Measurements from ENCODE around the gene LSMEM2.
A peak's percentile ranks its signal among the peaks of the same experiment; 100 is the strongest.
"Not testable (repeated sequence)": the region's sequence is repeated elsewhere in the genome, so short reads cannot be mapped to it uniquely, and the experiment has no call there.

LSMEM2 gene

DNA sequence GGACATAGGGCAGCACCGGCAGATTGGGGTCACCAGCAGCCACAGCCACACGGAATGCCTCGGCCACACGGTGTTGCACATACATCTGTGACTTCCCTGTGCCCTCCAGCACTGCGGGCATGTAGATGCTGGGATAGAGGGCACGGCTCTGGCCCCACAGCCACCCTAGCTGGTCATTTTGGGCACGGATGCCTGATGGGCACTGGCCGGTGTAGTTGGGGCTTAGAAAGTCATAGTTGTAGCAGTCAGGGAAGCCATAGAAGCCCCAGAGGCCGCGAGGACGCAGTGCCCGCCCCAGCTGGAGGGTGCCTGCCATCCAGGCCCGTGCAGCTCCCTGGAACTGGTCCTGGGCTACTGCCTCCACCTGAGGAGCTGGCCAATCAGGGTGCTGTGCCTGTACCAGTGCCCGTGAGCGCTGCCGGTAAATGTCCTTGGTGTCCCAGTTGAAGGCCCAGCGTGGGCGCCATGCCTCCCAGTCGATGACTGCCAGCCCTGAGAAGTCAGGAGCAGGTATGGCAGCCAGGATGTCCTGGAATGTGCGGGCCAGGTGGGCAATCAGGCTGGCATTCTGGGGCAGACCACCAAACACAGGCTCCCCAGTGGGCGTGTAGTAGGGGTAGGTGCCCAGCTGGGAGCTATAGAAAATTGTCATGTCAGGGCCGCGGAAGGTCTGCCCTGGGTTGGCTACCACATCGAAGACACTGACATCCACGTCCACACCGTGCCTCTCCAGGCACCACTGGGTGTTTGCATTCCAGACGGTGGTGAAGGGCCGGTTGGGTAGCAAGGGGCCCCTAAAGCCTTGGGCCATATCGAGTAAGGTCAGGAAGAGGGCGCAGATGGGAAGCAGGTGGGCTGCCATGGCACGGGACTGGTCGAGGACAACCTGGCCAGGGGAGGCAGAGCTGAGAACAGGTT is 23.5 kb downstream of the LSMEM2 start:
- no peak for DNase-seq

DNA sequence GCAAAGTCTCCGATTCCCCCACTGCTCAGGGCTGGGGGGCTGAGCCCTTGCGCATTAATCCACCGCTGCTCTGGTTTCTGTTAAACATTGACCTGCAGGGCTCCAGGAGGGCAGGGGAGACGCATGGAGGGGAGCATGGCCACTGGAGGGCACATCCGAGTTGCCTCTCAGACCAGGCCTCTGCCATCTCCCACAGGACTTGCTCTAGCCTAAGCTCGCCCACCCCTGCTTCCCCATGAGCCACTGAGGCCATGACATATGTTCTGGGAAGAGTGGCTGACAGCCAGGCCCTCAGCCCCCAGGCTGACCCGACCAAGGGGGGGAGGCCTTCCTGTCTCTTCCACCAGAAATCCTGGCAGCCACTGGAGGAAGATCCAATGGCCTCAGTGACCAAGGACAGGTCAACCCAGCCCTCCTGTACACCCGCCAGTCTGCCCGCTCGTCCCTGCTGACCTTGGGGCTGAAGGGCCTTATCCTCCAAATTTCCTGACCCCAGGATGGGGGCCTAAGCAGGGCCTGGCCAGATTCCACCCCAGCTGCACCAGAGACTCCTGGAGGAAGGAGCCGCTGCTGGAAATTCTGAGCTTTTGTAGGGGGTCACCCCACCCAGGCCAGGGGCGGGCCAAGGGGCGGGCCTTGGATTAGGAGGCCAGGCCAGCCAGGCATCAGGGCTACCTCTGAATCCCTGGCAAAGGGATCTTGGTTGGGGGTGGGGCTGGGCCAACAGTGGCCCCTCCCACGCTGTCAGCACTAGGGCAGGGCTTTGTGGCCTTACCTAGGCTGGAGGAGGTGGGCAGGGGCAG is 24.3 kb downstream of the LSMEM2 start, which contains the start of gene HYAL1:
TSS of gene HYAL1 (minus strand) at position 562 of the 803 bp plus-strand sequence. CDS start 618 bp downstream, outside the sequence.
- DNase-seq, result no peak

DNA sequence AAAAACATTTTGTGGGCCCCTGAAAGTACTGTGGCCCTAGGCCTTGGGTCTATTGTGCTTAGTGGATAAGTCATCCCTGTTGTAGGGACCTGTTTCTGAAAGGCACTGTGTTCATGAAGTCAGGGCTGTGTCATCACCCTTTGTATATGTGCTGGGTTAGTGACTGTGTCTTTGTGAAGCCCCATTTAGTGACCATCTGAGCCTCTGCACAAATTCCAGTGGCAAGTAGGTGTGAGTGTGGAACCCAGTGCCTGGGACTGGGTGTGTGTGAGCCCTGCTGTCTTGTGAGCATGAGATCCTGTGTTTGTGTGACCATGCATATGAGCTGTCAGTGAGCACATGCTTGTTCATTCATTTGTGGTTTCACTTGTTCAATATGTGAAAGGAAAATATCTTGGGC is 25.7 kb downstream of the LSMEM2 start:
- DNase-seq, result no peak

DNA sequence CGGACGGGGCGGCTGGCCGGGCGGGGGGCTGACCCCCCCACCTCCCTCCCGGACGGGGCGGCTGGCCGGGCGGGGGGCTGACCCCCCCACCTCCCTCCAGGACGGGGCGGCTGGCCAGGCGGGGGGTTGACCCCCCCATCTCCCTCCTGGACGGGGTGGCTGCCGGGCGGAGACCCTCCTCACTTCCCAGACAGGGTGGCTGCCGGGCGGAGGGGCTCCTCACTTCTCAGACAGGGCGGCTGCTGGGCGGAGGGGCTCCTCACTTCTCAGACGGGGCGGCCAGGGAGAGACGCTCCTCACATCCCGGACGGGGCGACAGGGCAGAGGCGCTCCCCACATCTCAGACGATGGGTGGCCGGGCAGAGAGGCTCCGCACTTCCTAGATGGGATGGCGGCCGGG is 33.2 kb downstream of the LSMEM2 start:
- not testable (repeated sequence) for DNase-seq

DNA sequence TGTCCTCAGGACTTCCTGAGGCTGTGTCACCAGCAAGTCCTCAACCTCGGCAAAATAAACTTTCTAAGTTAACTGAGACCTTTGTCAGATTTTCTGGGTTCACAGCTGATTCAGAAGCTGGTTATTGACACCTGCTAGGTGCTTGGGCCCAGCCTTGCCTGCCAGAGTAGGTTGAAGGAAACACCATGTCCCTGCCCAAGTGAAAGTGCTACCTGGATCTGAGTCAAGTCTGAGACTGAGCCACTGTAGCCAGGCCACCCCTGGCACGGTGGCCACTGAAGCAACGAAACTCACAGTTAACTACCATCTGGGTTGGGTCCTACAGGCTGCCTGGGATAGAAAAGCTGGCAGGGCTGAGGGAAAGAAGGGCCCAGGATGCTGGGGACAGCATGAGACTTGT is 35.5 kb downstream of the LSMEM2 start:
- no peak for DNase-seq

DNA sequence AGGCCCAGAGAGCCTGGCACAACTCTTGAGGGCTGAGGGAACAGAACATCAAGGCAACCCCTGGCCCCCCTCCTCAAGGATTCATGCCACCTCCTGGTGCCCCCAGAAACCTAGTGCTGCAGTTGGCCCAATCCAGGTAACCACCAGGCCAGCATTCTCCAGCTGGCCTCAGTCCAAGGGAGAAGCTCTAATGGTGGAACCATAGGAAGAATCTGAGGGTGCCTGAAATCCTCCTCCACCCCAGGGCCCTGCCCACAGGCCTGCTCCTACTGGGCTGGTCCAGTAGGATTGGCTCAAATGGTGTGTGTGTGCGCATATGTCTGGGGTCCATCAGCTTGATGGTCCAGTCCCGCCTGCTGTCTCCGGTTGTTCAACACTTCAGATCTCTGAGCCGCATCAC is 35.9 kb downstream of the LSMEM2 start:
- DNase-seq, result no peak

DNA sequence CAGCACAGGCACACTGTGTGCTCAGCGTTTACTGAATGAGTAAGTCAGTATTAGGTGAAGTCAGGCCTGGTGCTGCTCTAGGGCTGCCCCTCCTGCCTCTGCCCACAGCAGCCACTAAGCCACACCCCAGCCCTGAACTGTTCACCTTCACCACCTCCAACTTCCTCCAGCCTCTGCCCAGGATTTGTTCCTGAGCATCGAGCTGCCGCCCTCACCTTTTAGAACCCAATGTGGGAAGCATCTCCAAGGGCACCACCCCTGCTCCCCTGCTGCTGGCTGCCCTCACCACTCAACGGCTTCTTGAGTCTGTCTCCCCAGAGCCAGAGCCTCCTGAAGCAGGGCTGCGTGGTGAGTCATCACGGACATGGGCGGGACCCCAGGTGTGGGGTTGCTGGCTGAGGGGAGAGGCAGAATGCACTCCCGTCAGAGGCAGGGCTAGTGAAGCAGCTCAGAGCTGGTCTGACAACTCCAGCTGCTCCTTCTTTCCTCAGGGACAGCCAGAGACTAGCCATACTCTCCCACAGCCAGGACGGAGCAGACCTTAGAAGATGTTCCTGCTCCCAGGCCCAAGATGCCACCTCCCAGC is 37.9 kb downstream of the LSMEM2 start:
- peak; percentile 59 for DNase-seq

DNA sequence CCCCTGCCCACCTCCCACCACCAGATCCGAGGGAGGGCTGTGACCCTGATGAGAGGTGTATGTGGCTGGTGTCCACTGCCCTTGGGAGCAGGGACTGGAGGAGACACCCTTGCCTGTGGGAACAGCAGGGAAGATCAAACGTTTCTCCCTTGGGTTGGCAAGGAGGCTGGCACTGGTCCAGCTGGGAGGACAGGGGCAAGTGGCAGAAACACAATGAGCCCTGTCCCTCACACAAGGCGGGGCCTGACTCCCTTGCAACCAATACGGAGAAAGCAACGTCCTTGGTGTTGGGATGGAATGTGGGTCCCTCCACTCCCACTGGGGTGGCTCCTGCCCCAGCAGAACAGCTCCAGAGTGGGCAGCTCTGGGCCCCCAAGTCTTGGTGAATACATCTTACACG is 38.4 kb downstream of the LSMEM2 start:
- no peak for DNase-seq

DNA sequence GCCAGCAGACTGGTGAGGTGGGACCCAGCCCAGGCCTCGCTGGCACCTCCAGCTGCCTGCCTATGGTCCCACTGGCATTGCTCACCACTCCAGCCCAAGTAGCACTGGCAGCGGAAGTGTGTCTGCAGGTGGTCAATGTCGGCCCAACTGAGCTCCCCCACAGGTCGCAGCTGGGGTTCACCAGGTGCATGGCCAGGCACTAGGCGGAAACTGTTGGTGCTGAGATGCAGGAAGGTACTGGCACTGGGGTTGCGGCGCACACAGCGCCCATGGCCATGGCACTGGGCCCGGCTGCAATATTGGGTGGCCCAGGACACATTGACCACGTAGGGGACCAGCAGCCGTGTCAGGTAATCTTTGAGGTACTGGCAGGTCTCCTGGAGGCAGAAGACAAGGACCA is 39.3 kb downstream of the LSMEM2 start:
- no peak for DNase-seq

DNA sequence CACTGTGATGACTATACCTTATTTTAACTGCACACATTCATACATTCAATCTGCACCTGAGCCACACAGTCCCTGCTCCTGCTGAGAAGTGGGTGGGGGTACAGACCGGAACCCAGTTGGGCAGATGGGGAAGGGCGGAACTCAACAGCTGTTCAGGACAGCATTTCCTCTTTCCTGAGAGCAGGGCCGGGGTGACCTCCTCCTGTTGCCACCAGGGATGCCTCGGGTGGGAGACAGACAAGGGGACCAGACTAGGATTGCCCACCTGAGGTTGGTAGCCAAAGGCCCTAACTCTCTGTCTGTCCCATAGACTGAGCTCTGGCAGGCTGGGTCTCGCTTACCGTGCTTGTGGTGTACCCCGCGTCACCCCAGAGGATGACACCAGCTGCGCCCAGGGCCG is 39.7 kb downstream of the LSMEM2 start:
- DNase-seq, result peak; percentile 24

DNA sequence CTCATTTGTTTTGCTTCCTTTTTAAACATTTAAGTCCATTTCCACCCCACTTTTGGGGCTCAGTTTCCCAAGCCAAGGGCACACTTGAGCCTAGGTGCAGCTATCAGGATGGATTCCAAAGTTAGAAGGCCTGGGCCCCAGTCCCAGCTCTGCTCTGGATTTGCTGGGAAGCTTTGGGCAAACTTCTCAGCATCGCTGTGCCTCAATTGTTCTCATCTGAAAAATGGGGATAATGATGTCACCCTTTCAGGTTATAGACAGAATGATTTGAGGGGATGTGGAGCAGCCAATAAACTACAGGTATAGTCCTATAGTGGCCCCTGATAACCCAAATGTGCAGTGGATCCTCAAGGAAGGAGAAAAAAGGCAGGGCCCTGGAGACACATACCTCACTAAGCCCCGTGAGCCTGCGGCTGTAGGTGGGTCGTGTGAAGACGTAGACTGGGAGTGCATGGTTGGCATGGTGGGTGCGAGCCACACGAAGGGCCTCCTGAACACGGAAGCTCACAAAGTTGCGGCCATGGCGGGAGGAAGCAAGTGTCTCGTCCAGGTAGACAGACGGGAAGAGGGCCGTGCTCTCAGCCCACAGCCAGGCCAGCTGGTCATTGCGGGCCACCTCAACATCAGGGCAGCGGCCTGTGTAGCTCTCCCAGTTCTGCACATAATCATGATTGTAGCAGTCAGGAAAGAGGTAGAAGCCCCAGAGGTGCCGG is 40.5 kb downstream of the LSMEM2 start:
- no peak for DNase-seq

DNA sequence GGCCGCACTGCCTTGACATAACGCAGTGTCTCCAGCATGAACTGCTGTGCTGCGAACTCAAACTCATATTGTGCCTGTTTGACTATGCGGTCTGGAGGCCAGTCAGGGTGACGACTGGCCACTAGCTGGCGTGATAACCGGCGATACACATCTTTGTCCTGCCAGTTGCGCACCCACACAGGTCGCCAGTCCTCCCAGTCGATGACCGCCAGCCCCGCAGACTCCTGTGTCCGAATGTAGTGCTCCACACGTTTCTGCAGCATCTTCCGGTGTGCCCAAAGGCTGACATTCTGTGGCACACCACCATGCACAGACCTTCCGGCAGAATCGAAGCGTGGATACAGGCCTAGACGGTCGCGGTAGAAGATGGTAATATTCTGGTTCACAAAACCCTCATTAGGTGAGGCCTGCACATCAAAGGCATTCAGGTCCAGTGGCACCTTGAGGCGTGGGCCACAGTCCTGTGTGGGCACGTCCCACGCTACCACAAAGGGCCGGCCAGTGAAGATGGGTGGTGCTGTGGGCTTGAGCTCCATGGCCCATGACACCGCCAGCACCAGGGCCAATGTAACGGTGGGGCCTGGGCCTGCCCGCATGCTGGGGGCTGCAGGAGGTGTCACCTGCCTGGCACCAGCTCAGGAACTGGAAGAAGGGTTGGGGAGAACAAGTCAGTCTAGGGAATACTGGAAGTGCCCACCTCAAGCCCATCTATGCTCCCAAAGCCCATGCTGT is 41.2 kb downstream of the LSMEM2 start:
- DNase-seq, result no peak

DNA sequence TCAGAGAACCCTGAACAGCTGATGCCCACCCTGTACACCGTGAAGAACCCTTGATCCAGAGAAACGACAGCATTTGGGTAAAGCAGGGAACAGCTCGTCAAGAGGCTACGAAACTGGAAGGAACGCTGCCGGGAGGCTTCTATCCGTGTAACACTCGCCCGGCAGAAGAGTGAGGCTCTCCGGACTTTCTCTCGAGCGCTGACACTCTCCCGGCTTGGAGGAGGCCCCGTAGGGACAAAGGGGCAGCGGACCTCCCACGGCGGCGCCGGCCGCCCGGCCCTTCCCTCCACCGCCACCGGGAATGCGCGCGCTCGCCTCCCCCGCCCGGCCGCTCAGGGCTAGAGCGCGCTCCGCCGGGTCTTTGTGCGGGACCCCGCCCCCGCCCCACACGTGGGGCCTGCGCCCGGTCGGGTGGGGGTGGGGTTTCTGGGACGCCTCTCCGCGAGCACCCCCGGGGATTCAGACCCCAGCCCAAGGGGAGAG is 42.0 kb downstream of the LSMEM2 start:
- DNase-seq, result no peak

DNA sequence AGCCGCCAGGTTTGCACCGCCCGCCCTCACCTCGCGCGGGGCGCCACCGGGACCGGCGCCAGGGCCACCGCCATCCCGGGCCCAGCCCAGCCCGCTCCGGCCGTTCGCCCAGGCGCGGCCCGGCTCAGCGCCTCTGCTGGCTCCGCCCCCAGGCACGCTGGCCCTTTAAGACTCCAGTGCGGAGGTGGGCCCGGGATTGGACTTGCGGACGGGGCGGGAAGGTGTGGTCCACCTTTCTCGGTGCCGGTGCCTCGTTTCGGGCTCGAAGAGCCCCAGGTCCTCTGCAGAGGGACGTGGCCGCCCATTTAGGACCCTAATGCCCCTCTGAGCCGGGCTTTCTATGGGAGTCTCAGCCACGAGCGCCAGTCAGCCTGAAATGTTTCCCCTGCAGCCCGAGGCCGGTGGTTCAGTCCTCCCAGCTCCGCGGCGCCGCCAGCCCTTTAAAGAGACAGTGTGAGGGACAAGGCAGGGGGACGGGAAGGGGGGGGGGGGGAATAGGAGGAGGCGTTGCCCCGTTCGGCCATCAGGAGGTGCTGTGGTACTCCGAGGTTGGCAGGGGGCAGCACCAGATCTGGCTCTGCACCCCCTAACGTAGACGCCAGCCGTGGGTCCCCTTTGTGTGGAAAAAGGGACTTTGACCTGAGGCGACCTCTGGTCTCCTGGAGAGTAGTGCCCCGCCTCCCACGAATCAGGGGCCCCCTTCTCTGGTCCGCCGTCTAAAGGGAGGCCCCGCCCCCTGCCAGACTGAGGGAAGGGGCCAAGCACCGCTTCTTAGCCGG is 42.6 kb downstream of the LSMEM2 start:
- peak; percentile 81 for DNase-seq

DNA sequence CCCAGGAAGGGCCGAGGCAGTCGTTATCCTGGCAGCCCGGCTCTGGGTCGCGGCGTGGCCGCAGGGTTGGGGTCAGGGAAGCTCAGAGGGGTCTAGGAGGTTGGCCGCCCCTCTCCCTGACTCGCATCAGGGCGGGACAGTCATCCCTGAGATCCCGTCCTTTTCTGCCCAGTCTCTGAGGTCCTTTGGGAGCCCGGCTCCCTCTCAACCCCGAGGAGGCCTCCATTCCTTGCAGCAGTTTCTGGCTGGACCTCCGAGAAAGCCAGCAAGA is 43.2 kb downstream of the LSMEM2 start:
- no peak for DNase-seq

DNA sequence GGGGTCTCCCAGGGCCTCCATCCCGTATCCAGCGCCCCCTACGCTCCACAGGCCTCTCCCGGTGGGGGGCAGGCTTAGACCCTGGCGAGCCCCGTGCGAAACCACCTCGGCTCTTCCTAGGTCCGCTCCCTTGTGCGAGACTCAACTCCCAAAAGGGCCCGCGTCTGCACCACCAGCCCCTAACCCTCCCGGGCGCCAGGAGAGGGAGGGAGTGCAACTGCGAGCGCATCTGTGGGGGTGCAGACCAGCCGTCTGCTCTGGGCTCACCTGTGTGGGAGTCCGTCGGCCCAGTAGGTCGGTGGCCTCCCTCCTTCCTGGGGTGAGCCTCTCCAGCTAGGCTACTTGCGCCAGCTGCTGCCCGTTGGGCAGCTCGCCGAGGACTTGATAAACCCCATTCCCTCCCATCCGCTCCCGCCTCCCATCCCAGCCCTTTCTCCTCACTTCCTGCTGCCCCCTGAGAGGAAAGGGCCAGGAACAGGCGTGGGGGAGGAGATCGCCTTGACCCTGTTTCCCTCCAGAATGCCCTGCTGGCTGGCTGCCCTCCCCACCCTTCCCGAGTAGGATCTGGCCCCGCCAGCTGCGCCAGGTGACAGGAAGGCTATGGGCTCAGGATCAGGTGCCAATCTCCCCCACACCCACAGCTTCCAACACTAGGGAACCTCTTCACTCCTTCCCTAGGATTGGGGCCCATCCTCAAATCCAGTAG is 43.7 kb downstream of the LSMEM2 start, which contains the start of gene HYAL2:
TSS of gene HYAL2 (minus strand) at position 360 of the 706 bp plus-strand sequence. CDS start 2,256 bp downstream, outside the sequence.
- no peak for DNase-seq

DNA sequence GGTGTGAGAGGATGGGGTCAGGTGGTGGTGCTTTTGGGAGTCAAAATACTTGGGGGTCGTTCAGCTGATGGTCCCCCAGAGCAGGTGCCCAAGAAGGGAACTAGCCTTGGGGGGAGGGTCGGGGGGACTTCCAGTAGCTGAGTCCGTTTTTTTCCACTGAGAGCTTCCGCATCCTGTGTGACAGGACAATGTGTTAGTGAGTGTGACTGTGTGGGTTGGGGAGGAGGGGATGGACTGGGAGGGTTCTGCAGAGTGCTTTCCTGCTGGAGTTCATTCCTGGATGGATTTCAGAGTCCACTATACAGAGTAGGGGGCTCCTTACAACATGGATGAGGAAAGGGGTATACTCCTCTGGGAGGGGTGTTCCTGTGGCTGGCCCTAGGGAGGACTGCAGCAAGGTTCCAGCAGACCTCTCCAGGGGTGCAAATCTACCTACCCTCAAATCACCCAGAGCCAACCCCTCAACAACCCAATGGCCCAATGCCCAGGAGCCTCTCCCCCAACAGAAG is 44.3 kb downstream of the LSMEM2 start:
- no peak for DNase-seq

DNA sequence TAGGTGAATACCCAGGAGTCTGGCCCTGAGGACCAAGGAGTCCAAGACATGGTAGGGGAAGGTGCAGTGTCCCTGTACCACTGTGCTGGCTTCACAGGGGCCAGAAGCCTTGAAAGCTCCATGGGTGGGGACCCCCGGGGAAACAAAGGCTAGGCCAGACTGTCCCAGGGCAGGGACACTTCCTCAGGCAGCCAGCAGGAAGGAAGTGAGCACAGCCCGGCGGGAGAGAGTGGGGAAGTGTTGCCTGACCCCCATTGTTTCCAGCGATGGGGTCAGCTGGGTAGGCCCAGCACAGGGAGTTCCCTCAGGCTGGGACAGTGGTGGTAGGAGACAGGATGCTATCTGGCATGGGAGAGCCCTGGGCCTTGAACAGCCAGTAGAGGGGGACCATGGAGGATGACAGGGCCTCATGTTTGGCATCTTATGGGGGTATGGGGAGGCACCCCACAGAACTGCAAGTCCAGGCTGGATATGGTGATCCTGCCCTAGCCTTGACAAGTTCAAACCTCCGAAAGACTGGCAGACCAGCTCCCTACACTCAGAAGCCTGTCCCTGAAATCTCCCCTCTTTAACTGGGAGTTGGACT is 44.8 kb downstream of the LSMEM2 start:
- DNase-seq, result no peak

DNA sequence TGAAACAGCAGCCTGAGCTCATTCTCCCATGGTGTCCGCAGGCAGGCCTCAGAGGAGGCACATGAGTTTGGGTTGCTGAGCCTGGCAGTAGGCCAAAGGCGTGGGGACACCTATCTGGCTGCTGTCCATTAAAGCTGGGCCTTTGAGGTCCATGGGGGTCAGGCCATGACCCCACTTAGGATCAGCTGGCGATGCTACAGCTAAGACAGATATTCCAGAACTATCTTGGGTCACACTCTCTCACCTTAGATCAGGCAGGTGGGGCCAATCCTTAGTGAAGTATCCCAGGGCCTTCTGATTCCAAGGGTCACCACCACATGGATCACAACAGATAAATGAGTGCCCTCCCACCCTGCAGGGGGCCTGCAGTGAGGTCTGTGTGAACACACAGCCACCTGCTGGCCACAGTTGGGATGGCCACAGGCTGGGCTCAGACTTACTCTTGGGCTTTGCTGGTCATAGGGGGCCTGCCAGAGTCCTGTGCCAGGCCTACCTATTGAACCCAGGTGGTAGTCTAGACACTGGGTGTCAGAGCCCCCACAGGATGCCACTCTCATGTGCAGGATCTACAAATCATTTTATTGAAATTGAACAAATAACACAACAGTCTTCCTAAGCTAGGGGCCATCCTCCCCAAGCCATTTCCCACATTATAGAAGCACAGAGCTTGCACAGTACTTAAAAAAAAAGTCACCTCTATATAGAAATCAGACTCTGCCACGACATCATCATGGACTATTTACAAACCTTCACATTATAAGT is 45.6 kb downstream of the LSMEM2 start:
- DNase-seq, result peak; percentile 53
